ENCODE results near the gene BEGAIN. TPM values are rescaled to one million over a fixed set of nuclear protein-coding genes. Genes with fewer than 3 reads are reported as not detected.
A peak's percentile ranks its signal among the peaks of the same experiment; 100 is the strongest.

The BEGAIN gene
- total and polyA plus RNA-seq, 9 of the 15 experiments (the other 6 are each of a cell fraction or from before 2014, with no cell fraction given) = 0.07 to 0.68 (median 0.55) TPM; not detected in 3

- in situ Hi-C loops (cut with MboI) = no loop called here
- BruUV-seq (replicated peaks) = no TSS peak
- no peak overlapping the region for H3K9ac ChIP-seq (ENCODE audit: insufficient read depth in 1 of 2, low read depth in 2 of 2, low read length in 2 of 2)
- intact Hi-C loops (cut with micrococcal nuclease) = loop anchor here (5.0 kb wide), 1 partner anchor 97 kb away; no protein-coding TSS in a partner anchor
- no peak for DNase-seq (ENCODE audit: extremely low read depth in 1 of 4, low spot score in 3 of 4)
- H4K20me1 ChIP-seq (replicated peaks; ENCODE audit: control insufficient read depth, insufficient read depth, low read length) = no peaks in the 10 kb centered on the region; the same call in 1 of the 2 replicates
- 15% methylated on average over 14 of the region's 29 CpGs for WGBS (ENCODE audit: insufficient coverage, low coverage, missing lambda C conversion rate)
- no peak overlapping the region for H3K4me3 ChIP-seq
- no peak for FAIRE-seq
- ChIA-PET POLR2A (interaction anchor here (0.7 to 0.8 kb wide), 2 partner anchors 24 to 48 kb away, joined by 3 read pairs; no protein-coding TSS in a partner anchor), CTCF (ENCODE audit: low intra/inter-chr PET ratio) (no interaction called here)
- peaks cover 17 to 54% of the 10 kb centered on the region in 2 experiments for H3K4me1 ChIP-seq (replicated peaks in 1 of 2; ENCODE audit: control insufficient read depth in 2 of 2, insufficient read depth in 2 of 2, low read length in 2 of 2)
- no peak overlapping the region for H2AFZ ChIP-seq (ENCODE audit: low read depth, low read length)
- TF ChIP-seq ZNF263 (CRISPR knock-in tag; IDR thresholded peaks at IDR 0.05; ENCODE audit: borderline replicate concordance) (no peak), MED1 (CRISPR knock-in tag; IDR thresholded peaks at IDR 0.05; ENCODE audit: borderline replicate concordance) (no peak), PATZ1 (CRISPR knock-in tag; IDR thresholded peaks at IDR 0.05; ENCODE audit: borderline replicate concordance) (no peak), TBP (optimal IDR thresholded peaks at IDR 0.05; ENCODE audit: low read depth, low read length) (no peak), BHLHE40 (IDR thresholded peaks at IDR 0.05; ENCODE audit: low read length) (peak; percentile 57; the same call in 1 of the 2 replicates)
- no peak for ATAC-seq
- no peaks in the 10 kb centered on the region for H3K27me3 ChIP-seq (ENCODE audit: control insufficient read depth in 2 of 2, insufficient read depth in 2 of 2, low read length in 2 of 2)
- no peaks in the 10 kb centered on the region for H3K9me3 ChIP-seq (replicated peaks; ENCODE audit: control insufficient read depth, insufficient read depth, low read depth, low read length)
- no peaks in the 10 kb centered on the region for H3K79me2 ChIP-seq (ENCODE audit: control insufficient read depth, insufficient read depth, low read length)
- H3K36me3 ChIP-seq (ENCODE audit: control insufficient read depth, insufficient read depth, low read length) = no peaks in the 10 kb centered on the region
- H3K4me2 ChIP-seq (ENCODE audit: insufficient read depth, low read length) = no peak overlapping the region
- no peak overlapping the region for H3K27ac ChIP-seq (ENCODE audit: extremely low read depth, low read depth, low read length)
- no peaks in the 10 kb centered on the region for H3K9me1 ChIP-seq (ENCODE audit: control insufficient read depth, insufficient read depth, low read length)
Observed at GRCh38 chr14:100549834-100550625, 37.2 kb downstream of the BEGAIN start.

Measured in K562 (cell line).